C4-2B (cell line): ENCODE measurements around the gene FOXL1.

Experiments
- CTCF ChIP-seq: fragments of 450-650 bp; conservative IDR thresholded peaks from 2 replicates; pipeline ENCODE4 v1.5.1; 2017; ENCODE audit warnings: mild to moderate bottlenecking
- ZFX ChIP-seq: fragments of 450-650 bp; IDR thresholded peaks from 2 replicates; pipeline ENCODE4 v1.6.1; 2017

- TF ChIP-seq CTCF = no peak
- TF ChIP-seq ZFX = no peak
These were observed 31.3 kb downstream of the FOXL1 start for GRCh38 chr16:86609661-86610060.
